ENCODE measurements around the gene HYCC1.

Gene HYCC1

GRCh38 chr7:23013715-23014649 lies at the start of gene HYCC1:
HYCC1 (minus strand) TSS chr7:23014130; CDS start chr7:22991111, 23,019 bp downstream.
- Histone ChIP-seq H3K9ac (peak within 1 kb of the TSS; percentile 66), H3K36me3 (ENCODE audit: insufficient read depth) (no peaks in the 10 kb centered on the region), H4K20me1 (ENCODE audit: insufficient read depth) (peaks cover 22% of the 10 kb centered on the region; the same call in 1 of the 2 replicates), H3K27me3 (ENCODE audit: insufficient read depth, low read depth) (no peaks in the 10 kb centered on the region), H3K27ac (peak within 1 kb of the TSS; percentile 53), H3K4me1 (ENCODE audit: low read depth, poor library complexity, severe bottlenecking) (peaks cover 41% of the 10 kb centered on the region), H3K4me2 (peak within 1 kb of the TSS; percentile 73), H2AFZ (ENCODE audit: low read depth) (peak within 1 kb of the TSS; percentile 76), H3K79me2 (ENCODE audit: insufficient read depth, low read depth) (peaks cover 49% of the 10 kb centered on the region), H3K4me3 (IDR thresholded peaks at IDR 0.05; ENCODE audit: insufficient read depth, low read depth, low read length) (peak within 1 kb of the TSS; percentile 77)
- peak; percentile 63 for TF ChIP-seq CTCF (conservative IDR thresholded peaks at IDR 0.05; ENCODE audit: low read depth, low read length)

- no peak for TF ChIP-seq CTCF (conservative IDR thresholded peaks at IDR 0.05; ENCODE audit: low read depth, low read length)
- H3K9ac ChIP-seq: no peak overlapping the region
- no peaks in the 10 kb centered on the region for H3K79me2 ChIP-seq (ENCODE audit: insufficient read depth, low read depth)
- H3K4me3 ChIP-seq (IDR thresholded peaks at IDR 0.05; ENCODE audit: insufficient read depth, low read depth, low read length): no peak overlapping the region
- H3K36me3 ChIP-seq (ENCODE audit: insufficient read depth): no peaks in the 10 kb centered on the region
- H4K20me1 ChIP-seq (ENCODE audit: insufficient read depth): no peaks in the 10 kb centered on the region
- no peaks in the 10 kb centered on the region for H3K4me1 ChIP-seq (ENCODE audit: low read depth, poor library complexity, severe bottlenecking)
- H3K27me3 ChIP-seq (ENCODE audit: insufficient read depth, low read depth): no peaks in the 10 kb centered on the region
- no peak overlapping the region for H3K27ac ChIP-seq
- no peak overlapping the region for H2AFZ ChIP-seq (ENCODE audit: low read depth)
- no peak overlapping the region for H3K4me2 ChIP-seq
Observed at GRCh38 chr7:23062452-23062851, 48.5 kb upstream of the HYCC1 start.

- Histone ChIP-seq H3K4me3 (IDR thresholded peaks at IDR 0.05; ENCODE audit: insufficient read depth, low read depth, low read length) (no peak overlapping the region), H4K20me1 (ENCODE audit: insufficient read depth) (no peaks in the 10 kb centered on the region), H3K9ac (no peak overlapping the region), H3K27ac (no peak overlapping the region), H3K27me3 (ENCODE audit: insufficient read depth, low read depth) (no peaks in the 10 kb centered on the region), H3K4me1 (ENCODE audit: low read depth, poor library complexity, severe bottlenecking) (no peaks in the 10 kb centered on the region), H3K36me3 (ENCODE audit: insufficient read depth) (no peaks in the 10 kb centered on the region), H3K79me2 (ENCODE audit: insufficient read depth, low read depth) (no peaks in the 10 kb centered on the region), H3K4me2 (no peak overlapping the region), H2AFZ (ENCODE audit: low read depth) (no peak overlapping the region)
- no peak for TF ChIP-seq CTCF (conservative IDR thresholded peaks at IDR 0.05; ENCODE audit: low read depth, low read length)
Observed at GRCh38 chr7:23061327-23061726, 47.4 kb upstream of the HYCC1 start.

GRCh38 chr7:23058408-23059096 lies 44.6 kb upstream of the HYCC1 start:
- Histone ChIP-seq H3K79me2 (ENCODE audit: insufficient read depth, low read depth) (no peaks in the 10 kb centered on the region), H3K4me3 (IDR thresholded peaks at IDR 0.05; ENCODE audit: insufficient read depth, low read depth, low read length) (no peak overlapping the region), H4K20me1 (ENCODE audit: insufficient read depth) (no peaks in the 10 kb centered on the region), H3K4me2 (no peak overlapping the region), H3K27ac (no peak overlapping the region), H3K27me3 (ENCODE audit: insufficient read depth, low read depth) (no peaks in the 10 kb centered on the region), H2AFZ (ENCODE audit: low read depth) (no peak overlapping the region), H3K4me1 (ENCODE audit: low read depth, poor library complexity, severe bottlenecking) (no peaks in the 10 kb centered on the region), H3K9ac (no peak overlapping the region), H3K36me3 (ENCODE audit: insufficient read depth) (no peaks in the 10 kb centered on the region)
- no peak for TF ChIP-seq CTCF (conservative IDR thresholded peaks at IDR 0.05; ENCODE audit: low read depth, low read length)
